MM.1S (cell line): ENCODE results near the gene OBSCN.

Source experiments
- DNase-seq: peaks from one replicate; pipeline ENCODE4 v3.0.0-alpha.2; 2015
- H2AFZ ChIP-seq: fragments of 300-600 bp; sonication (generic); 2 replicates; pipeline ENCODE4 v1.6.0; 2016; ENCODE audit warnings: antibody characterized with exemption, low read length
- H3F3A ChIP-seq: fragments of 300-600 bp; sonication (generic); 2 replicates; pipeline ENCODE4 v1.6.1; 2016; ENCODE audit warnings: mild to moderate bottlenecking, antibody characterized with exemption, low read length, moderate library complexity, mixed read lengths; ENCODE audit not compliant: insufficient read depth
- H3K27ac ChIP-seq: fragments of 300-600 bp; sonication (generic); 2 replicates; pipeline ENCODE4 v1.5.1; 2016; ENCODE audit warnings: mild to moderate bottlenecking, low read length
- H3K27me3 ChIP-seq: fragments of 300-600 bp; sonication (generic); replicated peaks from 2 replicates; pipeline ENCODE4 v1.6.0; 2016; ENCODE audit warnings: low read length; ENCODE audit not compliant: insufficient read depth
- H3K36me3 ChIP-seq: fragments of 300-600 bp; sonication (generic); replicated peaks from 2 replicates; pipeline ENCODE4 v1.6.1; 2016; ENCODE audit warnings: mild to moderate bottlenecking, low read length, mixed read lengths; ENCODE audit not compliant: insufficient read depth
- H3K4me1 ChIP-seq: fragments of 300-600 bp; sonication (generic); 2 replicates; pipeline ENCODE4 v1.6.1; 2016; ENCODE audit warnings: low read length, mixed read lengths
- H3K4me2 ChIP-seq: fragments of 300-600 bp; sonication (generic); 2 replicates; pipeline ENCODE4 v1.6.0; 2016; ENCODE audit warnings: low read depth, low read length
- H3K4me3 ChIP-seq: fragments of 300-600 bp; sonication (generic); 2 replicates; pipeline ENCODE4 v1.5.1; 2016; ENCODE audit warnings: low read length, mixed read lengths
- H3K79me2 ChIP-seq: fragments of 300-600 bp; sonication (generic); 2 replicates; pipeline ENCODE4 v1.6.1; 2016; ENCODE audit warnings: mixed run types, low read length, mixed read lengths
- H3K9ac ChIP-seq: fragments of 300-600 bp; sonication (generic); 2 replicates; pipeline ENCODE4 v1.6.1; 2016; ENCODE audit warnings: low read length, mixed read lengths
- H3K9me2 ChIP-seq: fragments of 300-600 bp; sonication (generic); replicated peaks from 2 replicates; pipeline ENCODE4 v1.6.1; 2016; ENCODE audit warnings: mild to moderate bottlenecking, low read length, mixed read lengths; ENCODE audit not compliant: insufficient read depth
- H3K9me3 ChIP-seq: fragments of 300-600 bp; sonication (generic); replicated peaks from 2 replicates; pipeline ENCODE4 v1.6.1; 2016; ENCODE audit warnings: mild to moderate bottlenecking, low read length, mixed read lengths; ENCODE audit not compliant: insufficient read depth
- H4K20me1 ChIP-seq: fragments of 300-600 bp; sonication (generic); 2 replicates; pipeline ENCODE4 v1.6.1; 2016; ENCODE audit warnings: mild to moderate bottlenecking, low read length, moderate library complexity, mixed read lengths; ENCODE audit not compliant: insufficient read depth
- EZH2 ChIP-seq: fragments of 300-600 bp; sonication (generic); optimal IDR thresholded peaks from 2 replicates; pipeline ENCODE3; 2017; ENCODE audit warnings: low read depth, mild to moderate bottlenecking, antibody characterized with exemption, low read length, mixed read lengths
- EZH2phosphoT487 ChIP-seq: fragments of 300-600 bp; sonication (generic); IDR thresholded peaks from 2 replicates; pipeline ENCODE4 v1.6.1; 2018; ENCODE audit warnings: antibody characterized with exemption, low read length
- TF ChIP-seq, protein P1 (sequence below): fragments of 300-600 bp; sonication (generic); IDR thresholded peaks from 2 replicates; pipeline ENCODE4 v1.5.1; 2016; ENCODE audit warnings: antibody characterized with exemption, low read length, mixed read lengths

Gene OBSCN

DNA sequence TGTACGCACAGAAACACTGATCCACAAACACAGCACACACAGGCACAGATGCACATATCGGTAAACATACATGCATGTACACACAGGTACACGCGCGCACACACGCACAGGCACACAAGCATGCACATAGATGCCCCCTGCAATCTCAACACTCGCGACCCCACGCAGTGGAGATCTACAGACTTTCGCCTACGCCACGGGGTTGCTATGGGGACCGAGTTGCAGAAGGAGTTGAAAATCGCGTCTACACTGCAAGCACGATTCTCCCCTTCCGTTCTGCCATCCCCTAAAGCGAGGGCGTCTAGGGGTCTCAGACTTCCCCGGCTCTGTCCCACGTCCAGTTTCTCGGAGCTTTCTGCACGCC lies 208.0 kb downstream of the OBSCN start:
- Histone ChIP-seq H4K20me1 (no peaks in the 10 kb centered on the region), H3K9me2 (no peaks in the 10 kb centered on the region), H3K4me3 (no peak overlapping the region)

DNA sequence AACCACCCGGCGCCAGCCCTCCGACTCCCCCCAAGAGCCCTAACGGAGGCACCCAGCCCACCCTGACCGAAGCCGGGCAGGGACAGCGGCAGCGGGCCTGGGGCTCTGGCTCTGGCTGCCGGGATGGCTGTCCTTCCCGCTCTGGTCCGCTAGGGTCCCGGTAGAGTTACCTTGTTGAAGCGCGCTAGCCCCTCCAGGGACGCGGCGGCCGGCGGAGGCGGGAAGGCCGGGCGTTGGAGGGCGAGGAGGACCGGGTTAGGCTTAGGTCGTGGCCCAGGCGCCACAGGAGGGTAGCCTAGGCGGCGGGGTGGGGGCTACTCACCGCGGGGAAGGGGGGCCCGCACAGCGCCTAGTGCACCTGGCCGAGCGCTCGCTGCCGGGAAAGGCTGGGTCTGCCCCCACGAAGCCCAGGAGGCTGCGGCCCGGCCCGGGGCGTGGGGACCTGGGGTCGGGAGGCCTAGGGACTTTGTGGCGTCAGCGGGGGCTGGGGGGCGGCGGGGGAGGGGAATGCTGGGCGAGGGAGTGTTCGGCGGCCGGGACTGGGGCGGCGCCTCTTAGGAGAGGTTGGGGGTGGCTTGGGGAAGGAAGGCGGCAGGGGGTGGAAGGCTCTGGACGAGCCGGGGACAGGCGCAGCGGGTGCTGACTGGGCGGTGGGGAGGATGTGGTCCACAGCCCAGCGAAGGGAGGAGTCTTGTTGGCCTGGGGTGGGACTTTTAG lies 208.5 kb downstream of the OBSCN start, which contains the start of gene TRIM17:
TSS of gene TRIM17 (minus strand) at position 645 of the 717 bp plus-strand sequence. CDS start 1,789 bp downstream, outside the sequence.
- Histone ChIP-seq H3K4me3 (no peak within 1 kb of the TSS), H3K79me2 (no peaks in the 10 kb centered on the region), H3K27ac (no peak within 1 kb of the TSS), H3K36me3 (no peaks in the 10 kb centered on the region), H3K27me3 (no peaks in the 10 kb centered on the region), H3K4me2 (no peak within 1 kb of the TSS), H2AFZ (no peak within 1 kb of the TSS), H3K9me2 (no peaks in the 10 kb centered on the region), H3K9me3 (no peaks in the 10 kb centered on the region), H4K20me1 (no peaks in the 10 kb centered on the region), H3K9ac (no peak within 1 kb of the TSS), H3F3A (no peaks in the 10 kb centered on the region), H3K4me1 (no peaks in the 10 kb centered on the region)
- TF ChIP-seq, protein P1, sequence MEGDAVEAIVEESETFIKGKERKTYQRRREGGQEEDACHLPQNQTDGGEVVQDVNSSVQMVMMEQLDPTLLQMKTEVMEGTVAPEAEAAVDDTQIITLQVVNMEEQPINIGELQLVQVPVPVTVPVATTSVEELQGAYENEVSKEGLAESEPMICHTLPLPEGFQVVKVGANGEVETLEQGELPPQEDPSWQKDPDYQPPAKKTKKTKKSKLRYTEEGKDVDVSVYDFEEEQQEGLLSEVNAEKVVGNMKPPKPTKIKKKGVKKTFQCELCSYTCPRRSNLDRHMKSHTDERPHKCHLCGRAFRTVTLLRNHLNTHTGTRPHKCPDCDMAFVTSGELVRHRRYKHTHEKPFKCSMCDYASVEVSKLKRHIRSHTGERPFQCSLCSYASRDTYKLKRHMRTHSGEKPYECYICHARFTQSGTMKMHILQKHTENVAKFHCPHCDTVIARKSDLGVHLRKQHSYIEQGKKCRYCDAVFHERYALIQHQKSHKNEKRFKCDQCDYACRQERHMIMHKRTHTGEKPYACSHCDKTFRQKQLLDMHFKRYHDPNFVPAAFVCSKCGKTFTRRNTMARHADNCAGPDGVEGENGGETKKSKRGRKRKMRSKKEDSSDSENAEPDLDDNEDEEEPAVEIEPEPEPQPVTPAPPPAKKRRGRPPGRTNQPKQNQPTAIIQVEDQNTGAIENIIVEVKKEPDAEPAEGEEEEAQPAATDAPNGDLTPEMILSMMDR, result no peak
- TF ChIP-seq EZH2phosphoT487 (no peak), EZH2 (no peak)
- no peak for DNase-seq

More for the DNA sequence above, 208.0 kb downstream of the OBSCN start:
- Histone ChIP-seq H3K27me3 (no peaks in the 10 kb centered on the region), H3K36me3 (no peaks in the 10 kb centered on the region), H3K9ac (no peak overlapping the region), H3K9me3 (no peaks in the 10 kb centered on the region), H3K4me2 (no peak overlapping the region), H2AFZ (no peak overlapping the region), H3F3A (no peaks in the 10 kb centered on the region), H3K27ac (no peak overlapping the region), H3K4me1 (no peaks in the 10 kb centered on the region), H3K79me2 (no peaks in the 10 kb centered on the region)
- DNase-seq, result no peak
- TF ChIP-seq, protein P1, result no peak
- no peak for TF ChIP-seq EZH2
- no peak for TF ChIP-seq EZH2phosphoT487

DNA sequence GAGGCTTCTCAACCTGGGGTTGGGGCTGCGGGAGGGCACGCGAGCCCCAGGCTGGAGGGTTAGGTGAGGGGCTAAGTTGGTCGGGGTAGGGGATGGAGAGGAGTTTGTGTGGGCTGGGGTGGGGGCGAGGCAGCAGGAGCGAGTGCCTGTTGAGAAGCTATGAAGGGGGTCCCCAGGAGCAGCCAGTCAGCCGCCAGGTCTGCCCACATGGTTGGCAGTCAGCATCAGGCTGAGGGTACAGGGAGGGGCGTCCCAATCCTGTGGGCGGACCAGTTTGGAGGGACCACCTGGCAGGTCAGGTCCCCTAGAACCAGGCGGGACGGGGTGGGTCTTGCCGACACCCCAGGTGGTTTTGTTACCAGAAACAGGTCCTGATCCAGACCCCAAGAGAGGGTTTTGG lies 209.2 kb downstream of the OBSCN start:
- no peaks in the 10 kb centered on the region for H3K27me3 ChIP-seq
- H3K9ac ChIP-seq, result no peak overlapping the region
- no peaks in the 10 kb centered on the region for H3K36me3 ChIP-seq
- no peaks in the 10 kb centered on the region for H3K79me2 ChIP-seq
- DNase-seq, result no peak
- no peaks in the 10 kb centered on the region for H3F3A ChIP-seq
- no peak overlapping the region for H3K4me2 ChIP-seq
- H3K4me1 ChIP-seq, result no peaks in the 10 kb centered on the region
- no peak overlapping the region for H2AFZ ChIP-seq
- H3K9me2 ChIP-seq, result no peaks in the 10 kb centered on the region
- TF ChIP-seq, protein P1, result no peak
- TF ChIP-seq EZH2 (no peak), EZH2phosphoT487 (no peak)
- H3K9me3 ChIP-seq, result no peaks in the 10 kb centered on the region
- no peak overlapping the region for H3K4me3 ChIP-seq
- no peaks in the 10 kb centered on the region for H4K20me1 ChIP-seq
- H3K27ac ChIP-seq, result no peak overlapping the region
